HTERT RPE-1 (cell line): ENCODE results near the gene MIA3.

ENCODE experiments used
- in situ Hi-C: fragments of 300-500 bp; cut with MboI; formaldehyde crosslinking; loops from 4 replicates; pipeline ENCODE4 v1.14.3; 2020; ENCODE audit warnings: low sequenced_read_pairs

MIA3 gene

GRCh38 chr1:222620566-222620965, 2.7 kb downstream of the MIA3 start:
- in situ Hi-C loops, result no loop called here

- in situ Hi-C loops, result no loop called here
These were observed 4.9 kb downstream of the MIA3 start for GRCh38 chr1:222622765-222623164.

GRCh38 chr1:222623458-222623857, 5.6 kb downstream of the MIA3 start:
- in situ Hi-C loops, result no loop called here

GRCh38 chr1:222624214-222624613, 6.3 kb downstream of the MIA3 start:
- in situ Hi-C loops, result no loop called here

GRCh38 chr1:222627232-222627631, 9.3 kb downstream of the MIA3 start:
- in situ Hi-C loops, result no loop called here

GRCh38 chr1:222629921-222630535, 12.1 kb downstream of the MIA3 start:
- in situ Hi-C loops, result no loop called here

- in situ Hi-C loops, result no loop called here
These were observed 13.8 kb downstream of the MIA3 start for GRCh38 chr1:222631611-222632208.

- in situ Hi-C loops, result no loop called here
These were observed 14.9 kb downstream of the MIA3 start for GRCh38 chr1:222632749-222633148.

GRCh38 chr1:222634180-222635013, 16.5 kb downstream of the MIA3 start:
- in situ Hi-C loops, result no loop called here

GRCh38 chr1:222641269-222641948, 23.5 kb downstream of the MIA3 start:
- in situ Hi-C loops, result no loop called here

GRCh38 chr1:222642468-222642867, 24.6 kb downstream of the MIA3 start:
- in situ Hi-C loops, result no loop called here

- in situ Hi-C loops, result no loop called here
These were observed 25.7 kb downstream of the MIA3 start for GRCh38 chr1:222643606-222643937.

GRCh38 chr1:222643938-222644635, 26.2 kb downstream of the MIA3 start:
- in situ Hi-C loops, result no loop called here

GRCh38 chr1:222644636-222644980, 26.7 kb downstream of the MIA3 start:
- in situ Hi-C loops, result no loop called here

GRCh38 chr1:222652676-222653075, 34.8 kb downstream of the MIA3 start:
- in situ Hi-C loops, result no loop called here

GRCh38 chr1:222653178-222653827, 35.4 kb downstream of the MIA3 start:
- in situ Hi-C loops, result no loop called here

- in situ Hi-C loops, result no loop called here
These were observed 37.0 kb downstream of the MIA3 start for GRCh38 chr1:222654849-222655248.

- in situ Hi-C loops, result no loop called here
These were observed 38.7 kb downstream of the MIA3 start for GRCh38 chr1:222656391-222657155.

GRCh38 chr1:222657899-222658298, 40.0 kb downstream of the MIA3 start:
- in situ Hi-C loops, result no loop called here

- in situ Hi-C loops, result no loop called here
These were observed 45.6 kb downstream of the MIA3 start for GRCh38 chr1:222663431-222663934.
